Activated CD8-positive, alpha-beta memory T cell treated with anti-CD3 and anti-CD28 coated beads for 48 hours (primary cell): ENCODE measurements around the gene ZBTB7C.

Experiments used
- DNase-seq, 3 experiments: peaks; one replicate each; pipeline ENCODE4 v3.0.0-alpha.2; 2020; ENCODE audit warnings: low read depth in 2 of 3, low spot score in 2 of 3

Gene ZBTB7C

GRCh38 chr18:48199399-48199798 lies 209.8 kb downstream of the ZBTB7C start:
- DNase-seq, result no peak

GRCh38 chr18:48197819-48198218 lies 211.4 kb downstream of the ZBTB7C start:
- no peak for DNase-seq

DNA sequence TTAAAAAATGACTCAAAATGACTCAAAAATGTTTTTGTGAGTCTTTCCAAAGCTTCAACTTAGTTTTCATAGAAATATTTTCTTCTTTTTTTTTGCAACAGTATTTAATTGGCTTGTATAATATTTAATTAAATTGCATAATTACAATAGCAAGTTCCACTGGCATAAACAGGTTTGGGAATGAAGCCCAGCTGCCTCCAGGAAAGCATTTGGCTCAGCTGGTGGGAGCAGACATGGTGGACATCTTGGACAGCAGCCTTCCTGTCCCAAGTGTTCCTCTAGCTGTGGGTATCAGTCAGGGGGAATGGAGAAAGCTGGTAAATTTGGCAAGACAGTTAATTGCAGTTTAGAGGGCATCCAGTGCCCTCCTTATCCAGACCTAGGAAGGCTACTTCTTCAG lies 213.4 kb downstream of the ZBTB7C start:
- DNase-seq, result no peak

- no peak for DNase-seq
These were observed 214.5 kb downstream of the ZBTB7C start for GRCh38 chr18:48194591-48195181.

GRCh38 chr18:48193521-48194492 lies 215.4 kb downstream of the ZBTB7C start:
- no peak for DNase-seq

DNA sequence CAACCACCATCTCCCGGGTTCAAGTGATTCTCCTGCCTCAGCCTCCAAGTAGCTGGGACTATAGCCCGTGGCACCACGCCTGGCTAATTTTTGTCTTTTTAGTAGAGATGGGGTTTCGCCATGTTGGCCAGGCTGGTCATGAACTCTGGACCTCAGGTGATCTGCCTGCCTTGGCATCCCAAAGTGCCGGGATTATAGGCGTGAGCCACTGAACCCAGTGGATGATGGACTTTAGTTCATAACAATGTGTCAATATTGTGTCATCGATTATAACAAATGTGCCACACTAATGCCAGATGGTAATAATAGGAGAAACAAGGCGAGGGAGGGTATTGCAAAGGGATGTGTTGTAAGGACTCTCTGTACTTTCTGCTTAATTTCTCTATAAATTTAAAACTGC lies 216.6 kb downstream of the ZBTB7C start:
- no peak for DNase-seq

- no peak for DNase-seq
These were observed 217.7 kb downstream of the ZBTB7C start for GRCh38 chr18:48191494-48191893.

- DNase-seq, result no peak
These were observed 218.2 kb downstream of the ZBTB7C start for GRCh38 chr18:48190994-48191393.

DNA sequence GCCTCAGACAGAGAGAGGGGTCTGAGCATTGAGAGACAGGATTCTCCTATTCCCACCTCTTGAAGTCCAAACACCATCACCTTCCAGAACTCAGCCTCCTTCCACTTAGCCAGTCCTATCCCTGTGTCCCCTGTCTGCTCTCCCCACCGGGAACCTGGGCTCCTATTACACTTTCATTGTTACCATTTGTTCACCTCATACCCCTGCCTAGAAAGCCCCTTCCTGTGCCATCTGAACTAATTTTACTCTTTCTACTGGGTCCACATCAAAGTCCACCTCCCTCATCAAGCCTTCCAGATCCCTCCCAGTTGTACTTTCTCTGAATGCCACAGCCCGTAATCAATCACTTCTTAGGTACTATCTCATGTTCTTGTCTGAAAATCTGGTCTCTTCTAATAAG lies 220.6 kb downstream of the ZBTB7C start:
- no peak for DNase-seq

- DNase-seq, result no peak
These were observed 222.3 kb downstream of the ZBTB7C start for GRCh38 chr18:48186861-48187260.

- no peak for DNase-seq
These were observed 222.9 kb downstream of the ZBTB7C start for GRCh38 chr18:48186131-48186766.

DNA sequence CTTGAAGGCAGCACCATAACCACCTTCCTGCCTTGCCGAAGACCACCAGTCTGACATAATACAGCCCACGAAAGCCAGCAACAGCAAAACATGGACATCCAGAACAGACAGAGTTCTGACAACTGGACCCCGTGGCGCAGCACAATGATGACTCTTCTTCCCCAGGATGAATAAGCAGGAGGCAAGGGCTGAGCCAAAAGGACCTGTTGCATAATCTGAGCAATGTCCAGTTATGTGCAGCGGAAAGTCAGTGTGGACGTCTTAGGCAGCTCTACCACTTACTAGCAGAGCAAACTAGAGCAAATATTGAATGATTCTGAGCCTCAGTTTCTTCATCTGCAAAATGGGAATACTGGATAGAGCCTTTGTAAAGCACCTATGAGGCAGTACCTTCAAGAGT lies 225.1 kb downstream of the ZBTB7C start:
- no peak for DNase-seq

GRCh38 chr18:48183613-48184012 lies 225.6 kb downstream of the ZBTB7C start:
- no peak for DNase-seq

GRCh38 chr18:48182779-48183178 lies 226.4 kb downstream of the ZBTB7C start:
- no peak for DNase-seq

DNA sequence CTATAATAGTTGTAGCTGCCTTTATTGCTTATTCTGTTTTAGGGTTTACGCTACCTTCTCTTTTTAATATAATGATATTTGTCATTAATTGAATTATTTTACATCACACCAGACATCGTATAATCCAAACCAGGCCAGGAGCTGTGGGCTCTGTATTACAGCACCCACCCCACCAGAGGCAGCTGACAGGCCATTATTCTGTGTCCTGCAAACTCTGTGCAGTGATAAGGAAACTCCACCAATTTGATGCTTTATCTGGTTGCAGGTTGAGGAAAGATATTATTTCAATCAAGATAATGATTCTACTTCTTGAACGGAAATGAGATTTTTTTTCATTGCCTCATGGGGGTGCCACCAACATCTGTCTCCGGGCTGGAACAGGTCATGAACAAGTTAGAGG lies 227.3 kb downstream of the ZBTB7C start:
- no peak for DNase-seq

DNA sequence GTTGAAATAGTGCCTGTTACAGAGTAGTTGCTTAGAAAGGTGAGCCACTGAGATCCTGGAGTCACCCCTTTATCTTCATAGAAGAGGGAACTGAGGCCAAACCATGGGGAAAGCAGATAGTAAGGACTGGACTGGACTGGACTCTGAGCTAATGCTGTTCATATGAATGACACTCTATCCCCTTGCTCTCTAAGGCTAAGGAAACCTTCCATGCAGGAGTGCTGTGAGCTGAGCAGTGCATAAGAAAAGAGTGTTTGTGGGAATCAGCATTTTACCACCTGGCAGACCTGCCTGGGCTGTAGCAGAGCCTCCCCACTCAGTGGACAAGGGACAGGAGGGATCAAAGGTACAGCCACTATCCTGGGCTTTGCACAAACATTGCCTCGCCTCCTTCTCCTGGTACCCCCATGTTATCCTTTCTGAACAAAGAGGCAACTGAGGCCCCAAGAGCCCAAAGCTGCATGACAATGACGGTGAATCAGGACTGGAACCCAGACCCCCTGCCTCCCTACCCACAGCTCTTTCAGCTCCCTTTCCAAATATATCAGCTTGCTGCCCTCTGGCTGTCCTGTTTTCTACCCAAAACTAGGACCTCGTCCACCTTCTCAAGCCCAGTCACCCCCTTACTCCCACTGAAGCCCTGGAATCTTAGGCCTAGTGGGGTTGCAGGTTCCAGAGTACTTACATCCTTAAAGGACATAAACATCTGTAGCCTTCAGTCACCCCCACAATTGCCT lies 227.9 kb downstream of the ZBTB7C start:
- DNase-seq, result no peak

- DNase-seq, result no peak
These were observed 229.5 kb downstream of the ZBTB7C start for GRCh38 chr18:48179666-48180065.

DNA sequence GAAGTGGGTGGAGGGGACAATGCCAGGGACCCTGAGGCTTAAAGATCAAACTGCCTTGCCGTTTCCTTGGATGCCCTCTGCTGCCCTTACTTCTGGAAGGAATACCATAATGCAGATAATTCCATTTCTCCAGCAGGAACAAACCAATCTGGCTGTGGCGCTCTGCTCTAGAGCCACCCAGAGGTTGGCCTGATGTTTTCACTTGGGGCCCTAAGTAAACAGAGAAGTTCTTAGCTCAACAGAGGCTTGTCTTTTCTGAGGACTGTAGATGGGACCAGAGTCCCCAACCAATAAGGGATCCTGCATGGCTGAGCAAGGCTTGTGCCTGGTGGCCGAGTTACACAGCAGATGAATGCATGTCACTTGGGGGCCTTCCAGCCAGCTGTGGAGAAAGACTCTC lies 230.2 kb downstream of the ZBTB7C start:
- no peak for DNase-seq

GRCh38 chr18:48176909-48177308 lies 232.3 kb downstream of the ZBTB7C start:
- no peak for DNase-seq

DNA sequence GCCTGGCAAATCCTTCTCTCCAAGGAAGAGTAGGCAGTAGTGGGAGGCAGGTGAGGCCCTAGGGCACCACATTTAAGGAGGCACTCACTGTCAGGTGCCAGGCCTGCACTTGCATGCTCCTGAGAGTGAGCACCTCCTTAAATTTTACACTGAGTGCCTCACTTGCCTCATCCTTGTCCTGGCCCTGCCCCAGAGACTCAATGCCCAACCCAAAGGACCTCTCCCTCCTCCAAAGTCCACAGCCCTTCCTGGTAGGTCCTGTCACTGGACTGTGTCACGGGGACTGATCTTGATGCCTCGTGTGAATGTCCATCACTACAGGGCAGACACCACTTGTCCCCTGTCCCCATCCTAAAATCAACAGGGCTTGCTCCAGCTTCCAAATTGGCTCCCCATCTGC lies 235.6 kb downstream of the ZBTB7C start:
- no peak for DNase-seq

GRCh38 chr18:48172226-48173006 lies 236.8 kb downstream of the ZBTB7C start:
- DNase-seq, result no peak
